Hepatocyte (in vitro differentiated cells): ENCODE measurements around the gene LTF. TPM values are rescaled to one million over a fixed set of nuclear protein-coding genes. Genes with fewer than 3 reads are reported as not detected.
"Not testable (repeated sequence)": the region's sequence is repeated elsewhere in the genome, so short reads cannot be mapped to it uniquely, and the experiment has no call there.

Source experiments
- DNase-seq: peaks from one replicate; pipeline ENCODE4 v3.0.0-alpha.2; 2016; ENCODE audit warnings: low spot score
- H2AFZ ChIP-seq: fragments of 200-600 bp; sonication (generic); 2 replicates; pipeline ENCODE4 v1.6.0; 2016; ENCODE audit warnings: antibody characterized with exemption, mild to moderate bottlenecking
- H3K27ac ChIP-seq: fragments of 200-600 bp; sonication (generic); 2 replicates; pipeline ENCODE4 v1.5.1; 2016; ENCODE audit warnings: mild to moderate bottlenecking
- H3K27me3 ChIP-seq: fragments of 200-600 bp; sonication (generic); 2 replicates; pipeline ENCODE4 v1.6.1; 2016
- H3K36me3 ChIP-seq: fragments of 200-600 bp; sonication (generic); replicated peaks from 2 replicates; pipeline ENCODE4 v1.5.1; 2016; ENCODE audit warnings: low read depth; ENCODE audit not compliant: insufficient read depth
- H3K4me1 ChIP-seq: fragments of 200-600 bp; sonication (generic); 2 replicates; pipeline ENCODE4 v1.5.1; 2016; ENCODE audit warnings: mild to moderate bottlenecking, moderate library complexity; ENCODE audit not compliant: insufficient read depth
- H3K4me2 ChIP-seq: fragments of 200-600 bp; sonication (generic); 2 replicates; pipeline ENCODE4 v1.6.0; 2016
- H3K4me3 ChIP-seq: fragments of 200-600 bp; sonication (generic); 2 replicates; pipeline ENCODE4 v1.5.1; 2016; ENCODE audit warnings: mild to moderate bottlenecking
- H3K79me2 ChIP-seq: fragments of 200-600 bp; sonication (generic); 2 replicates; pipeline ENCODE4 v1.6.0; 2017; ENCODE audit warnings: mild to moderate bottlenecking
- H3K9me2 ChIP-seq: fragments of 200-600 bp; sonication (generic); replicated peaks from 2 replicates; pipeline ENCODE4 v1.6.0; 2017; ENCODE audit warnings: mild to moderate bottlenecking; ENCODE audit not compliant: insufficient read depth
- H3K9me3 ChIP-seq: fragments of 200-600 bp; sonication (generic); 2 replicates; pipeline ENCODE4 v1.5.1; 2016; ENCODE audit warnings: low read depth, mild to moderate bottlenecking
- H4K20me1 ChIP-seq: fragments of 200-600 bp; sonication (generic); 2 replicates; pipeline ENCODE4 v1.6.0; 2016; ENCODE audit warnings: mild to moderate bottlenecking; ENCODE audit not compliant: insufficient read depth, poor library complexity, severe bottlenecking
- EZH2 ChIP-seq: fragments of 200-600 bp; sonication (generic); IDR thresholded peaks from 2 replicates; pipeline ENCODE4 v1.6.1; 2016; ENCODE audit warnings: antibody characterized with exemption, mild to moderate bottlenecking, borderline replicate concordance
- EZH2phosphoT487 ChIP-seq: fragments of 200-600 bp; sonication (generic); IDR thresholded peaks from one replicate; pipeline ENCODE4 v1.6.1; 2018; ENCODE audit warnings: antibody characterized with exemption, mild to moderate bottlenecking, low read depth, moderate library complexity; ENCODE audit not compliant: unreplicated experiment, severe bottlenecking
- WGBS: methylation state at CpG from one replicate; pipeline ENCODE4 v1.1.6; 2016; ENCODE audit warnings: low lambda C conversion rate; ENCODE audit errors: missing lambda C conversion rate; 5-methylcytosine and 5-hydroxymethylcytosine counted together
- polyA plus RNA-seq: library from polyadenylated mRNA; unstranded; fragments of >200 nt; fragmentation: Nextera tagmentation; extraction: Ambion mirVana; gene quantifications from 2 replicates; pipeline ENCODE4 v1.2.1, GENCODE V29; 2016
- total RNA-seq: library from RNA; depleted of rRNA; stranded (reverse); fragments of >200 nt; gene quantifications from 2 replicates; pipeline ENCODE4 v1.2.3, GENCODE V29; 2014

Gene LTF
- total and polyA plus RNA-seq, 2 experiments from 2014 or later, result 1.8 TPM; not detected in 1

- Histone ChIP-seq H3K79me2 (no peaks in the 10 kb centered on the region), H3K4me1 (no peaks in the 10 kb centered on the region), H3K9me2 (no peaks in the 10 kb centered on the region), H2AFZ (no peak overlapping the region), H4K20me1 (no peaks in the 10 kb centered on the region), H3K4me3 (no peak overlapping the region), H3K9me3 (no peaks in the 10 kb centered on the region), H3K27me3 (peaks cover 5% of the 10 kb centered on the region), H3K36me3 (no peaks in the 10 kb centered on the region), H3K4me2 (no peak overlapping the region), H3K27ac (no peak overlapping the region)
- 77% methylated on average over 6 of the region's 6 CpGs for WGBS
- DNase-seq, result no peak
- TF ChIP-seq EZH2phosphoT487, result no peak
- no peak for TF ChIP-seq EZH2
Measured at GRCh38 chr3:46389306-46389705, 75.4 kb downstream of the LTF start.

- H3K27ac ChIP-seq, H3K4me2 ChIP-seq, H3K9me2 ChIP-seq, H2AFZ ChIP-seq, H3K4me3 ChIP-seq, DNase-seq, H3K79me2 ChIP-seq, H3K4me1 ChIP-seq, H3K9me3 ChIP-seq, H3K27me3 ChIP-seq, H3K36me3 ChIP-seq, H4K20me1 ChIP-seq: not testable (repeated sequence)
- 99% methylated on average over 4 of the region's 4 CpGs for WGBS
Measured at GRCh38 chr3:46388847-46389246, 75.9 kb downstream of the LTF start.

GRCh38 chr3:46386205-46386604 is 78.5 kb downstream of the LTF start:
- Histone ChIP-seq H2AFZ (no peak overlapping the region), H3K9me2 (no peaks in the 10 kb centered on the region), H3K79me2 (no peaks in the 10 kb centered on the region), H3K4me3 (no peak overlapping the region), H3K27ac (peak overlapping the region; percentile 12), H3K4me2 (no peak overlapping the region), H3K4me1 (no peaks in the 10 kb centered on the region), H3K36me3 (no peaks in the 10 kb centered on the region), H3K9me3 (no peaks in the 10 kb centered on the region), H4K20me1 (no peaks in the 10 kb centered on the region), H3K27me3 (peaks cover 8% of the 10 kb centered on the region)
- peak; percentile 64 for DNase-seq
- WGBS, result 38% methylated on average over 4 of the region's 4 CpGs
- no peak for TF ChIP-seq EZH2

Other genes starting within 250 kb of the LTF start
- gene CCR3, start 222.4 kb downstream of the LTF start, total RNA-seq, result 0.40 TPM in 1 of 2 replicates, not detected in the other
- gene CCR3, start 222.4 kb downstream of the LTF start, polyA plus RNA-seq, result 0.12 TPM in 1 of 2 replicates, not detected in the other
- gene CCR2, start 110.8 kb downstream of the LTF start, total RNA-seq, result 0.04 and 0.23 TPM in 2 replicates
- gene CCR2, start 110.8 kb downstream of the LTF start, polyA plus RNA-seq, result not detected in 2 replicates
- gene CCR5, start 94.0 kb downstream of the LTF start, total RNA-seq, result 0.07 TPM in 1 of 2 replicates, not detected in the other
- gene CCR5, start 94.0 kb downstream of the LTF start, polyA plus RNA-seq, result not detected in 2 replicates
- 1.5 and 3.1 TPM in 2 replicates for gene CCRL2, start 57.6 kb downstream of the LTF start, total RNA-seq
- 1.6 and 4.0 TPM in 2 replicates for gene CCRL2, start 57.6 kb downstream of the LTF start, polyA plus RNA-seq
- gene RTP3, start 33.1 kb upstream of the LTF start, total RNA-seq, result 0.64 and 2.0 TPM in 2 replicates
- 0.57 and 1.8 TPM in 2 replicates for gene RTP3, start 33.1 kb upstream of the LTF start, polyA plus RNA-seq
- 0.28 and 0.60 TPM in 2 replicates for gene LRRC2, start 101.4 kb upstream of the LTF start, total RNA-seq
- 2.0 and 4.4 TPM in 2 replicates for gene LRRC2, start 101.4 kb upstream of the LTF start, polyA plus RNA-seq
- gene FAM240A, start 147.6 kb upstream of the LTF start, total RNA-seq, result not detected in 2 replicates
- not detected in 2 replicates for gene FAM240A, start 147.6 kb upstream of the LTF start, polyA plus RNA-seq
- 8.5 and 14.4 TPM in 2 replicates for gene ALS2CL, start 228.8 kb upstream of the LTF start, total RNA-seq
- gene ALS2CL, start 228.8 kb upstream of the LTF start, polyA plus RNA-seq, result 15.2 and 17.2 TPM in 2 replicates
- 0.12 and 0.37 TPM in 2 replicates for gene TMIE, start 236.5 kb upstream of the LTF start, total RNA-seq
- gene TMIE, start 236.5 kb upstream of the LTF start, polyA plus RNA-seq, result 0.51 and 0.69 TPM in 2 replicates